Testis (tissue), 2 donors: ENCODE measurements around the gene MAP4K4.

Experiments
- CTCF ChIP-seq, 3 experiments: fragments of 450-650 bp in 2 of 3; fragments of 200-600 bp in 1 of 3; sonication (generic) in 1 of 3; IDR thresholded peaks; one replicate each; pipeline ENCODE4 v1.5.1; 2016 to 2019; ENCODE audit warnings: antibody characterized with exemption in 3 of 3, mild to moderate bottlenecking in 2 of 3, moderate library complexity in 1 of 3
- POLR2A ChIP-seq: fragments of 450-650 bp; IDR thresholded peaks from one replicate; pipeline ENCODE4 v1.6.1; 2017; ENCODE audit warnings: antibody characterized with exemption, mild to moderate bottlenecking, moderate library complexity

- TF ChIP-seq CTCF (IDR thresholded peaks at IDR 0.05) (no peak), POLR2A (no peak)
Observed at GRCh38 chr2:101775636-101776035, 78.1 kb downstream of the MAP4K4 start.
